Cardiac fibroblast (primary cell): ENCODE measurements around the gene HOXC5.
A peak's percentile ranks its signal among the peaks of the same experiment; 100 is the strongest.

ENCODE experiments used
- DNase-seq, 2 donors: peaks; one replicate each; pipeline versions ENCODE4 v3.0.0 to v3.0.0-alpha.2; 2010; ENCODE audit warnings: low read depth in 2 of 2
- H3K4me3 ChIP-seq, 2 donors: replicated peaks in 1 of 2; 1 replicate in 1 of 2; 2 replicates in 1 of 2; pipeline ENCODE4 v1.5.1; 2011; ENCODE audit warnings: low read depth in 2 of 2, low read length in 2 of 2, mild to moderate bottlenecking in 2 of 2, moderate library complexity in 1 of 2
- TF ChIP-seq, protein P1 (sequence below): IDR thresholded peaks from one replicate; pipeline ENCODE4 v1.5.1; 2011; ENCODE audit warnings: low read depth, mild to moderate bottlenecking, low read length, inconsistent platforms

The HOXC5 gene

DNA sequence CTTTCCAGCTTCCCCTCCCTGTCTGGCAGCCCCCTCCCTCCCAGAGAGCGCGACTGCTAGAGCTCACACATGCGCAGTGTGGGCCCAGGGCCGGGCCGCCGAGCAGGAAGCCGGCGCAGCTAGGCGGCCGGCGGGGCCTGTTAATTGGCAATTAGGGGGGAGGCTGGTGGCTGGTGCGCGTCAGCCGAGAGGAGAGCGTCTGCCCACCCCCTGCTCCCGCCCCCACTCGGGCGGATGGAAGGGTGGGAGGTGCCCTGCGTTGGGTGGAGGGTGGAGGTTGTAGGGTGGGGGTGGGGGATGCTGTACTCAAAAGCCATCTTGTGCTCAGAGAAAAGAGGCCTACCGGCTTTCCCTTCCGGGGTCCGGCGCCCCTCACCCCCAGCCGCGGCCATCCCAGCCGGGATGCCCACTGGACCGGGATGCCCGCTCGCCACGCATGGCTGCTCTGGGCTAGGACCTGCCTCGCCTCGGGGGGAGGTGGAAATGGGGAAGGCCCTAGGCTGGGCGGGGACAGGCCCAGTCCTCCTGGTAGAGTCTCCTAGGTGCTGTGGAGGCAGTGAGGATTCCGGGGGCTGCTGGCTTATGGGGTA is 14.9 kb upstream of the HOXC5 start:
- peak; percentile 17 to 31 for DNase-seq
- peak overlapping the region; percentile 19 to 27 for H3K4me3 ChIP-seq
- TF ChIP-seq, protein P1, sequence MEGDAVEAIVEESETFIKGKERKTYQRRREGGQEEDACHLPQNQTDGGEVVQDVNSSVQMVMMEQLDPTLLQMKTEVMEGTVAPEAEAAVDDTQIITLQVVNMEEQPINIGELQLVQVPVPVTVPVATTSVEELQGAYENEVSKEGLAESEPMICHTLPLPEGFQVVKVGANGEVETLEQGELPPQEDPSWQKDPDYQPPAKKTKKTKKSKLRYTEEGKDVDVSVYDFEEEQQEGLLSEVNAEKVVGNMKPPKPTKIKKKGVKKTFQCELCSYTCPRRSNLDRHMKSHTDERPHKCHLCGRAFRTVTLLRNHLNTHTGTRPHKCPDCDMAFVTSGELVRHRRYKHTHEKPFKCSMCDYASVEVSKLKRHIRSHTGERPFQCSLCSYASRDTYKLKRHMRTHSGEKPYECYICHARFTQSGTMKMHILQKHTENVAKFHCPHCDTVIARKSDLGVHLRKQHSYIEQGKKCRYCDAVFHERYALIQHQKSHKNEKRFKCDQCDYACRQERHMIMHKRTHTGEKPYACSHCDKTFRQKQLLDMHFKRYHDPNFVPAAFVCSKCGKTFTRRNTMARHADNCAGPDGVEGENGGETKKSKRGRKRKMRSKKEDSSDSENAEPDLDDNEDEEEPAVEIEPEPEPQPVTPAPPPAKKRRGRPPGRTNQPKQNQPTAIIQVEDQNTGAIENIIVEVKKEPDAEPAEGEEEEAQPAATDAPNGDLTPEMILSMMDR: no peak

DNA sequence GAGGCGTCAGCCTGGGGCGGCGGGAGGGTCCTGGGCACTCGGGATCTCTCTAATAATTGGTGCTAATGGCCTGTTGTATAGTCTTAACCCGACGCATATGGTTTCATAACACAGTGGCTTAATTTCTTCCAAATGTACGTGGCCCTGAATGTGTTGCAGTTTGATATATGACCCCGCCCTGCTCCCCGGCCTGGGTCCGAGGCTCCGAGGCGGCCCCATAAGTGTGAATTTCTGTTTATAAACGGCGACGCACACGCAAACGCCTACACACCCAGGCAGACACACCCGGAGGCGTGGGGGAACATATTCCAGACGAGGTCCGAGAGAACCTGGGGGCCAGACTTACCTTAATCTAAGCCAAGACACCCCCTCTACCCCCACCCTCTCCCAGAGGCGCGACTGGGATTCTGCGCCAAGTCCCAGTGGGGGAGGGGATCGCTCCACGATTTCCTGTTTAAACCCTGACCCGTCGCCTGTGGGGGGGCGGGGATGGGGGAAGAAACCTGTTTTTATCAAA is 14.3 kb upstream of the HOXC5 start:
- TF ChIP-seq, protein P1: no peak
- H3K4me3 ChIP-seq: no peak overlapping the region
- no peak for DNase-seq

DNA sequence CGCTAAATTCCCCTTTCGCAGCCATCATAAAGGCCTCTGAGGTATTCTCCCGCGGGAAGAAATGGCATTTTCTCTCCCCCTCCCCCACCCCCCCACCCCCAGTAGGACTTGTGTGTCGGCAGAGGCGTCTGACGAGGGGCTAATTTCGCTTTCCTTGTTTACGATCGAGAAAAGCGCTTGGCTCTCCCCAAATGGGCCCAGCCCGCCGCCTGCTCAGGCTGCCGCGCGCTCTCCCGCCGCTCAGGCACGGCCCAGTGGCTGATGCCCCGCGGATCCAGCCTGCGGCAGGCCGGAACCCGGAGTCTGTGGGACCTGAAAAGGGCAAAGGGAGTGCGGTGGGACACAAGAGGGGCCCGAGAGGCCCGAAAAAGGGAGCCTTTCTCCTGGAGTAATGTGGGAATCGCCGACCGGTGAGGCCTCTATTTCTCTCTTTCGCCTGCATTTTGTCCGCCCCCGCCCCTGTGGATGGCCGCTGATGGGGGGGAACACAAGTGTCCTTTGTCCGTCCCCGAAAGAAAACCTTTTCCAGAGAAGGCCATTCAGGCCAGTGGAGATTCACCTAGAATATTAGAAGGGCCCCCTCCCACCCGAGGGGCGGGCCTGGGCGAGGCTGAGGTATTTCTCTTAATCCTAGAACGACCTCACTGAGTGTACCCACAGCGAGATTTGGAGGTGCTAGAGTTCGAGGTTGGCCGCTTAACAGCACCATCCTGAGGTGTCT is 13.6 kb upstream of the HOXC5 start:
- TF ChIP-seq, protein P1: no peak
- no peak for DNase-seq
- no peak overlapping the region for H3K4me3 ChIP-seq

DNA sequence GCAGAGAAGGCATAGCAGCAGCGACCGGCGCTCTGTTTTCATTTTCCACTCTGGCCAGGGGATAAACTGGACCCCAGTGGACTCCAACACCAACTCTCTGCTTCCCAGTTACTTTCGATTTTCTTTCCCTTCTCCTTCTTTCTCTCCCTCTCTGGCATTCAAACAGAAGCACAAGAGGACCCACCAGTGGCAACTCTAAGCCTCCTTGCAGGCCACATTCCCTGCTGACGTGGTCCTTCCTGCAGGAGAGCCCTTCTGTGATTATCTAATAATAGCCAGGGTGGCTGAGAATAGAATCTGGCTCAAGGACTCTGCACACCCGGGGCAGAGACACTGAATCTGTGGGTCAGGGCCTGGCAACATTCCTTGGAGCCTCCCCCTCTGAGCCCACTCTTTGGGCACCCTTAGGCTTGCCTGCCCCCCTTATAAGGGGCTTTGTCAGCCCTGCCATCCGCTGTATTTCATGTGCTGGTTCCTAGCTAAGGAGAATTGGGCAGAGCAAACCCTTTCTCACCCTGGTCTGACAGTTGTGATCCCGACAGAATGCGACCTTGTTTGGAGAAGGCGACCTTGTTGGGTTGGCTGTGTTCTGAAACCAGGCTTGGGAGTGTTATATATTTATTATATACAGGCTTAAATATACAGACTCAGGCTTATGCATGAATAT is 12.8 kb upstream of the HOXC5 start:
- H3K4me3 ChIP-seq: no peak overlapping the region
- TF ChIP-seq, protein P1: no peak
- DNase-seq: no peak

DNA sequence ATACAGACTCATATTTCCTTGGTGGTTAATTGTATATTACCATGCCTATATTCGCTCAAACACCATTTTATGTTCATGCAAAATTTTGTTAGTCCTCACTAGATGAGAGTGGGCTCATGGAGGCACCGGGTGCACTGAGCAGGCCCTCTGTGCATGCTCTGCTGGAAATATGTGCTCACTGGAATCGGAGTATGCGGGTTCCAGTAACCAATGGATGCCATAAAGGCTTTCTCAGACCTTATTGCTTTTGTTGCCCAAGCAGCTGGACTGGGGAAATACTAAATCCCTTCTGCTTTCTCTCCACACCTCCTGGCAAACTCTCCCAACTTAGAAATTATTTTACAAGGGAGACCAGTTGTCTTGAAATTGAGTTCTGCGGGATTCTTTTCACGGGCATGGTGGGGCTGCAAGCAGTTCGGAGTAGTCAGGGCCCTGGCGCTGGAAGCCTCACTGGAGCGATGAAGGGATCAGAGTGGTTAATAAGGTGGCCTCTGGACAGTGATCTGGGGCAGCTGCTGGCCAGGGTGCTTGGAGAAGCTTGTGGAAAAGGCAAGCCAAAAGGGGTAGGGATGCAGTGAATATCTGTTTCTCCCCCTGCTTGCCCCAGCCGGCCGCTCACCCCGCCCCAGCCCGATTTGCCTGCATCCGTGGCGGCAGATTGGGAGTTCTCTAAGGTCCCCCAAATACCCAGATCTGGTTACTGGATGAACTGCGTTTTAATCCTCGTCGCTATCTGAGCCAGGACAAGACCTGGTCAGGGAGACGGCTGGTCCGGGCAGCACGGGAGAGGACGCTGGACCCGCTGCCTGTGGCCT is 12.1 kb upstream of the HOXC5 start:
- no peak overlapping the region for H3K4me3 ChIP-seq
- DNase-seq: no peak
- TF ChIP-seq, protein P1: no peak

DNA sequence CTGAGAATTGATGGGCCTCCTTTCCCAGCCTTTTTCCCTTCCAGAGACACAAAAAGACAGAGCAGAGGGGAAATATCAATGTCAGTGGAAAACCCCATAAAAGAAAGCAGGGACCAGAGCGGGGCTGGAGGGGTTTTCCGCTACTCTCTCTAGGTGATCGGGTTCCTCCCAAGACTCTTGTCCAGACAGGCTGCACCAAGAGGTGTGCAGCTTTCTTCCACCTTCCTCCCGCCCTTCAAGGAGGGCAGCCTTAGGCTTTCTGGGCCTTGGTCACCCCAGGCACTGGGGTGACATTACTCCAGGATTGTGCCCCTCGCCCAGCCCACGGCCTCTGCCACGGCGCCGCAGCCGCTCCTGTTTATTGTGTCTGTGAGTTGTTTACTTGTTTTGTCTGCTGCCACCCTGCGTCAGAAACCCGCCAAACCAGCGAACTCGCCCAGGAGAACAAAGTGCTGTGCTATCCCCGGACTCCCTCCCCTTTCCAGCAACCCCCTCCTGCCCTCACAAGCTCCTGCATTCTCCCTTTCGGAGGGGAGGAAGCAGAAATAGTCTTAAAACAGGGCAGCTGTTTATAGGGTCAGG is 11.3 kb upstream of the HOXC5 start:
- TF ChIP-seq, protein P1: no peak
- no peak for DNase-seq
- H3K4me3 ChIP-seq: no peak overlapping the region
